A673 (cell line): ENCODE data around the gene GADD45A. TPM values are rescaled to one million over a fixed set of nuclear protein-coding genes. Genes with fewer than 3 reads are reported as not detected.
"Not testable (repeated sequence)": the region's sequence is repeated elsewhere in the genome, so short reads cannot be mapped to it uniquely, and the experiment has no call there.

Experiments
- BruUV-seq: library from RNA; stranded (reverse); fragments of 400-500 nt; replicated peaks from 2 replicates; lab custom pipeline; 2021; lab: Mats Ljungman, UMichigan
- CTCF ChIA-PET: fragments of 300-600 bp; sonication (Branson Sonifier 250); formaldehyde crosslinking; loops from one replicate; lab custom pipeline; 2022; ENCODE audit warnings: antibody characterized with exemption; lab: Charles Lee
- POLR2A ChIA-PET: fragments of 300-600 bp; sonication (Branson Sonifier 250); formaldehyde crosslinking; loops from one replicate; lab custom pipeline; 2022; ENCODE audit warnings: antibody characterized with exemption; ENCODE audit not compliant: low non-redundant PET; lab: Charles Lee
- DNase-seq: peaks from one replicate; pipeline ENCODE4 v3.0.0-alpha.2; 2015; ENCODE audit warnings: low spot score
- H3K27ac ChIP-seq: fragments of 200-600 bp; sonication (generic); 2 replicates; pipeline ENCODE4 v1.5.1; 2016; ENCODE audit warnings: mixed run types, low read depth, mild to moderate bottlenecking, mixed read lengths, antibody characterized with exemption, low read length; ENCODE audit not compliant: poor library complexity, severe bottlenecking
- H3K27me3 ChIP-seq: fragments of 200-600 bp; sonication (generic); replicated peaks from 2 replicates; pipeline ENCODE4 v1.6.1; 2017; ENCODE audit warnings: mixed run types, low read depth, mild to moderate bottlenecking, mixed read lengths, antibody characterized with exemption, low read length; ENCODE audit not compliant: insufficient read depth, poor library complexity
- H3K36me3 ChIP-seq: fragments of 200-600 bp; sonication (generic); 2 replicates; pipeline ENCODE4 v1.6.1; 2016; ENCODE audit warnings: mixed run types, mild to moderate bottlenecking, mixed read lengths, antibody characterized with exemption, low read length; ENCODE audit not compliant: insufficient read depth, poor library complexity, severe bottlenecking
- H3K4me1 ChIP-seq: fragments of 200-600 bp; sonication (generic); 2 replicates; pipeline ENCODE4 v1.6.1; 2017; ENCODE audit warnings: mixed run types, mild to moderate bottlenecking, mixed read lengths, antibody characterized with exemption, low read length; ENCODE audit not compliant: insufficient read depth, poor library complexity, severe bottlenecking
- H3K4me3 ChIP-seq: fragments of 200-600 bp; sonication (generic); 2 replicates; pipeline ENCODE4 v1.5.1; 2016; ENCODE audit warnings: low read depth, mixed run types, mild to moderate bottlenecking, mixed read lengths, low read length; ENCODE audit not compliant: poor library complexity, severe bottlenecking
- H3K9me3 ChIP-seq: fragments of 200-600 bp; sonication (generic); 2 replicates; pipeline ENCODE4 v1.6.1; 2016; ENCODE audit warnings: mixed run types, low read depth, mild to moderate bottlenecking, mixed read lengths, antibody characterized with exemption, low read length; ENCODE audit not compliant: poor library complexity, severe bottlenecking
- CTCF ChIP-seq: fragments of 300-800, 200-600 bp; sonication (generic); conservative IDR thresholded peaks from 2 replicates; pipeline ENCODE4 v1.5.1; 2017; ENCODE audit warnings: low read depth, mild to moderate bottlenecking, antibody characterized with exemption, low read length, moderate library complexity, mixed read lengths
- EZH2 ChIP-seq: fragments of 200-600 bp; sonication (generic); IDR thresholded peaks from 2 replicates; pipeline ENCODE4 v1.6.1; 2017; ENCODE audit warnings: borderline replicate concordance, low read depth, mild to moderate bottlenecking, mixed read lengths, antibody characterized with exemption, low read length; ENCODE audit not compliant: poor library complexity, severe bottlenecking
- intact Hi-C: fragments of 100-400 bp; cut with micrococcal nuclease; formaldehyde crosslinking; loops from one replicate; pipeline ENCODE4 v1.10.0; 2022; ENCODE audit not compliant: unreplicated experiment
- total RNA-seq: library from RNA; stranded (reverse); gene quantifications from 2 replicates; pipeline ENCODE4 v1.2.3, GENCODE V29; 2021

Gene GADD45A
- total RNA-seq, 1 experiment from 2014 or later: 39.7 TPM

- ChIA-PET POLR2A (no interaction called here), CTCF (no interaction called here)
- no peak overlapping the region for H3K4me3 ChIP-seq
- no peaks in the 10 kb centered on the region for H3K27me3 ChIP-seq
- H3K36me3 ChIP-seq: no peaks in the 10 kb centered on the region
- intact Hi-C loops: no loop called here
- no peak for DNase-seq
- H3K9me3 ChIP-seq: no peaks in the 10 kb centered on the region
- no peak overlapping the region for H3K27ac ChIP-seq
- TF ChIP-seq EZH2: no peak
- TF ChIP-seq CTCF: no peak
- H3K4me1 ChIP-seq: peaks cover 5% of the 10 kb centered on the region
- BruUV-seq: no TSS peak
These were observed 25.8 kb upstream of the GADD45A start for GRCh38 chr1:67659229-67659628.

GRCh38 chr1:67662884-67663283 lies 22.1 kb upstream of the GADD45A start:
- no peak overlapping the region for H3K27ac ChIP-seq
- no peak overlapping the region for H3K4me3 ChIP-seq
- no peaks in the 10 kb centered on the region for H3K27me3 ChIP-seq
- CTCF ChIA-PET: no interaction called here
- no peak for TF ChIP-seq CTCF
- no peak for TF ChIP-seq EZH2
- H3K4me1 ChIP-seq: peaks cover 6% of the 10 kb centered on the region
- H3K36me3 ChIP-seq: no peaks in the 10 kb centered on the region
- POLR2A ChIA-PET: no interaction called here
- no peak for DNase-seq
- intact Hi-C loops: no loop called here
- no TSS peak for BruUV-seq
- no peaks in the 10 kb centered on the region for H3K9me3 ChIP-seq

- DNase-seq: peak; percentile 29
- no TSS peak for BruUV-seq
- Histone ChIP-seq H3K27ac (no peak overlapping the region), H3K36me3 (no peaks in the 10 kb centered on the region), H3K27me3 (no peaks in the 10 kb centered on the region), H3K4me3 (no peak overlapping the region), H3K9me3 (no peaks in the 10 kb centered on the region), H3K4me1 (peaks cover 6% of the 10 kb centered on the region)
- POLR2A ChIA-PET: no interaction called here
- no peak for TF ChIP-seq EZH2
- no peak for TF ChIP-seq CTCF
- CTCF ChIA-PET: interaction anchor here (0.6 kb wide), 1 partner anchor 21 kb away, joined by 4 read pairs; the partner anchor contains the start of gene GADD45A
- intact Hi-C loops: no loop called here
These were observed 21.0 kb upstream of the GADD45A start for GRCh38 chr1:67664048-67664447.

- POLR2A ChIA-PET, H3K9me3 ChIP-seq, DNase-seq, H3K27ac ChIP-seq, H3K36me3 ChIP-seq, BruUV-seq, H3K4me1 ChIP-seq, intact Hi-C loops, H3K4me3 ChIP-seq, H3K27me3 ChIP-seq, CTCF ChIA-PET: not testable (repeated sequence)
These were observed 19.7 kb upstream of the GADD45A start for GRCh38 chr1:67665307-67665706.
